ENCODE data around the gene ACHE. TPM values are rescaled to one million over a fixed set of nuclear protein-coding genes. Genes with fewer than 3 reads are reported as not detected.

ACHE gene
- total RNA-seq, 1 experiment from 2014 or later, result 0.40 TPM

GRCh38 chr7:100873599-100874299, 21.9 kb downstream of the ACHE start:
- H3K9ac ChIP-seq (ENCODE audit: low read length), result peak overlapping the region; percentile 99
- no peak overlapping the region for H2AFZ ChIP-seq (ENCODE audit: low read length)
- H3K27ac ChIP-seq (ENCODE audit: low read length), result peak overlapping the region; percentile 76; the same call in 1 of the 2 replicates
- no TSS peak for BruUV-seq (replicated peaks)
- H3K4me2 ChIP-seq (ENCODE audit: low read length), result peak overlapping the region; percentile 100
- H3K4me3 ChIP-seq (ENCODE audit: low read length), result peak overlapping the region; percentile 78; the same call in 1 of the 2 replicates
- no peak for DNase-seq
- H3K9me2 ChIP-seq (replicated peaks; ENCODE audit: low read length), result no peaks in the 10 kb centered on the region
- H3K36me3 ChIP-seq (ENCODE audit: low read depth, low read length), result peaks cover 19% of the 10 kb centered on the region
- peaks cover 27% of the 10 kb centered on the region for H3K4me1 ChIP-seq (ENCODE audit: insufficient read depth, low read length)
- no peaks in the 10 kb centered on the region for H3F3A ChIP-seq (ENCODE audit: low read length, unreplicated experiment)
- no peaks in the 10 kb centered on the region for H3K9me3 ChIP-seq (ENCODE audit: low read length)
- CTCF ChIA-PET, result no interaction called here
- H4K20me1 ChIP-seq (ENCODE audit: low read length), result peaks cover 32% of the 10 kb centered on the region
- POLR2A ChIA-PET (ENCODE audit: unreplicated experiment), result no interaction called here
- ATAC-seq, result no peak
- TF ChIP-seq CTCF (conservative IDR thresholded peaks at IDR 0.05; ENCODE audit: low read depth, low read length) (no peak), EZH2 (IDR thresholded peaks at IDR 0.05; ENCODE audit: low read length, unreplicated experiment) (no peak), EZH2phosphoT487 (IDR thresholded peaks at IDR 0.05; ENCODE audit: borderline replicate concordance, low read length) (no peak)
- no peaks in the 10 kb centered on the region for H3K27me3 ChIP-seq (ENCODE audit: low read length)
- intact Hi-C loops (cut with micrococcal nuclease), result no loop called here
- peaks cover 39% of the 10 kb centered on the region for H3K79me2 ChIP-seq (ENCODE audit: low read length)

- ChIA-PET POLR2A (ENCODE audit: unreplicated experiment) (no interaction called here), CTCF (no interaction called here)
- TF ChIP-seq EZH2 (IDR thresholded peaks at IDR 0.05; ENCODE audit: low read length, unreplicated experiment) (no peak), CTCF (conservative IDR thresholded peaks at IDR 0.05; ENCODE audit: low read depth, low read length) (no peak), EZH2phosphoT487 (IDR thresholded peaks at IDR 0.05; ENCODE audit: borderline replicate concordance, low read length) (no peak)
- no peaks in the 10 kb centered on the region for H3K9me3 ChIP-seq (ENCODE audit: low read length)
- H3K4me2 ChIP-seq (ENCODE audit: low read length), result peak overlapping the region; percentile 82
- BruUV-seq (replicated peaks), result no TSS peak
- peak overlapping the region; percentile 97 for H3K9ac ChIP-seq (ENCODE audit: low read length)
- no peaks in the 10 kb centered on the region for H4K20me1 ChIP-seq (ENCODE audit: low read length)
- H3K27ac ChIP-seq (ENCODE audit: low read length), result peak overlapping the region; percentile 100
- no peak for ATAC-seq
- intact Hi-C loops (cut with micrococcal nuclease), result loop anchor here (5.0 kb wide), 1 partner anchor 66 kb away; no protein-coding TSS in a partner anchor
- H3K9me2 ChIP-seq (replicated peaks; ENCODE audit: low read length), result no peaks in the 10 kb centered on the region
- DNase-seq, result no peak
- 0 out of 2 replicates have a peak, but pooled peaks cover 3% of the 10 kb centered on the region for H3K36me3 ChIP-seq (ENCODE audit: low read depth, low read length)
- H3K27me3 ChIP-seq (ENCODE audit: low read length), result no peaks in the 10 kb centered on the region
- no peaks in the 10 kb centered on the region for H3F3A ChIP-seq (ENCODE audit: low read length, unreplicated experiment)
- H3K4me3 ChIP-seq (ENCODE audit: low read length), result 0 out of 2 replicates have a peak overlapping the region, but pooled peaks have one; percentile 23
- no peak overlapping the region for H2AFZ ChIP-seq (ENCODE audit: low read length)
- H3K79me2 ChIP-seq (ENCODE audit: low read length), result peaks cover 5% of the 10 kb centered on the region
- peaks cover 34% of the 10 kb centered on the region for H3K4me1 ChIP-seq (ENCODE audit: insufficient read depth, low read length)
Measured at GRCh38 chr7:100867776-100868485, 27.8 kb downstream of the ACHE start.
